Thyroid gland (tissue), 4 donors: ENCODE results near the gene ACLY. TPM values are rescaled to one million over a fixed set of nuclear protein-coding genes. Genes with fewer than 3 reads are reported as not detected.

Experiments
- DNase-seq, 2 donors: peaks; one replicate each; pipeline ENCODE4 v3.0.0-alpha.2; 2019
- H3K27ac ChIP-seq, 3 donors: fragments of 200-600 bp; sonication (generic); 1 replicate in 2 of 3; 2 replicates in 1 of 3; pipeline ENCODE4 v1.5.1; 2016 to 2019; ENCODE audit warnings: mild to moderate bottlenecking in 1 of 3, moderate library complexity in 1 of 3
- H3K27me3 ChIP-seq: fragments of 200-600 bp; sonication (generic); one replicate; pipeline ENCODE4 v1.5.1; 2019
- H3K36me3 ChIP-seq, 2 donors: fragments of 200-600 bp; sonication (generic); one replicate each; pipeline ENCODE4 v1.5.1; 2016 to 2019
- H3K4me1 ChIP-seq, 2 donors: fragments of 200-600 bp; sonication (generic); one replicate each; pipeline ENCODE4 v1.5.1; 2017 to 2019
- H3K4me3 ChIP-seq, 3 donors: fragments of 200-600 bp; sonication (generic); replicated peaks in 1 of 3; 1 replicate in 2 of 3; 2 replicates in 1 of 3; pipeline ENCODE4 v1.5.1; 2016; ENCODE audit warnings: mild to moderate bottlenecking in 1 of 3
- H3K9me3 ChIP-seq: fragments of 200-600 bp; sonication (generic); one replicate; pipeline ENCODE4 v1.5.1; 2017
- POLR2A ChIP-seq, 2 donors: fragments of 450-650 bp; IDR thresholded peaks; one replicate each; pipeline ENCODE4 v1.6.1; 2017; ENCODE audit warnings: antibody characterized with exemption in 2 of 2, mild to moderate bottlenecking in 2 of 2, moderate library complexity in 1 of 2
- WGBS, 2 donors: methylation state at CpG; one replicate each; pipeline ENCODE4 v1.1.5; 2017; 5-methylcytosine and 5-hydroxymethylcytosine counted together
- intact Hi-C: fragments of 100-400 bp; cut with DNase I; formaldehyde crosslinking; loops from one replicate; pipeline ENCODE4 v1.15.1; 2023
- total RNA-seq, 4 donors: library from RNA; depleted of rRNA; stranded (reverse); fragments of >200 nt; gene quantifications; one replicate each; pipeline ENCODE4 v1.2.3, GENCODE V29; 2016
- TF ChIP-seq, protein P1 (sequence below), 6 experiments: fragments of 200-600 bp in 3 of 6; fragments of 450-650 bp in 3 of 6; sonication (generic) in 3 of 6; IDR thresholded peaks; one replicate each; pipeline ENCODE4 v1.5.1; 2016 to 2019; ENCODE audit warnings: antibody characterized with exemption in 6 of 6, mild to moderate bottlenecking in 2 of 6, inconsistent platforms in 1 of 6, moderate library complexity in 1 of 6

ACLY gene
- total RNA-seq, 4 donors from 2014 or later = 62.6 to 85.2 (median 78.8) TPM

DNA sequence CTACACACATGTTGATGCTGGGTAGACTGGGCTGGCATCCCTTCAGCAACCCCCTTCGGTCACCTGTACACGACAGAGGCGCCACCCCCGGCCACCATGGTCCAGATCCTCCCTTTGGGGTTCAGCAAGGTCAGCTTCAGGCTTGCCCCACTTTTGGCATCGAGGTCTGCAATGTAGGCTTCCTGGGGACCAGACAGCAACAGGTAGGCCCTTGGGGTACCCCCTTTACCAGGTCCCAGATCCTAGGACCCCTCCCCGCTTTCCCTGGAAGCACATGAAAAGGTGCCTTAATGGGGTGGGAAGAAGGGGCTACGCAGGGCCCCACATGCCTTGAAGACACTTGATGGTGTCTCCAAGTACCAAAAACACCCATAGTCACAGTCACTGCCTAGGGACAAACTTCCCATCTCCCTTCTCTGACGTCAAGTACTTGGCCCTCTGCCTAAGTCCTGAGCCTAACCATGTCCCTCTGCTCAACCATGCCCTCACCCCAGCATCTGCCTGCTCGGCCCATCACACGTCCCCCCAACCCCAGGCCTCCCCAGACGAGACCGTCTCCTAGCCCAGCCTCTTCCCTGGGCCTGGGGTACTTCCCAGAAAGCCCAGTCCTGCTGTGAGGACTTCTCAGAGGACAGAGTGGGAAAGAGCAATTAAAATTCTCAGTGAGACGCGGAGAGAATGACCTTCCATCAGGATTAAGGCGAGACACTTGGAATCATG, 12.1 kb downstream of the ACLY start:
- Histone ChIP-seq H3K9me3 (no peaks in the 10 kb centered on the region), H3K27me3 (no peaks in the 10 kb centered on the region), H3K4me1 (peaks cover 0 to 16% of the 10 kb centered on the region in 2 donors), H3K4me3 (no peak overlapping the region), H3K27ac (peak overlapping the region in 1 of 3 donors; percentile 28), H3K36me3 (peaks cover 64 to 65% of the 10 kb centered on the region in 2 donors)
- intact Hi-C loops = no loop called here
- DNase-seq = peak; percentile 12 to 14
- 78 to 86% methylated on average over 9 to 15 of the region's 15 CpGs for WGBS, 2 donors
- no peak for TF ChIP-seq POLR2A (IDR thresholded peaks at IDR 0.05)
- TF ChIP-seq, protein P1, sequence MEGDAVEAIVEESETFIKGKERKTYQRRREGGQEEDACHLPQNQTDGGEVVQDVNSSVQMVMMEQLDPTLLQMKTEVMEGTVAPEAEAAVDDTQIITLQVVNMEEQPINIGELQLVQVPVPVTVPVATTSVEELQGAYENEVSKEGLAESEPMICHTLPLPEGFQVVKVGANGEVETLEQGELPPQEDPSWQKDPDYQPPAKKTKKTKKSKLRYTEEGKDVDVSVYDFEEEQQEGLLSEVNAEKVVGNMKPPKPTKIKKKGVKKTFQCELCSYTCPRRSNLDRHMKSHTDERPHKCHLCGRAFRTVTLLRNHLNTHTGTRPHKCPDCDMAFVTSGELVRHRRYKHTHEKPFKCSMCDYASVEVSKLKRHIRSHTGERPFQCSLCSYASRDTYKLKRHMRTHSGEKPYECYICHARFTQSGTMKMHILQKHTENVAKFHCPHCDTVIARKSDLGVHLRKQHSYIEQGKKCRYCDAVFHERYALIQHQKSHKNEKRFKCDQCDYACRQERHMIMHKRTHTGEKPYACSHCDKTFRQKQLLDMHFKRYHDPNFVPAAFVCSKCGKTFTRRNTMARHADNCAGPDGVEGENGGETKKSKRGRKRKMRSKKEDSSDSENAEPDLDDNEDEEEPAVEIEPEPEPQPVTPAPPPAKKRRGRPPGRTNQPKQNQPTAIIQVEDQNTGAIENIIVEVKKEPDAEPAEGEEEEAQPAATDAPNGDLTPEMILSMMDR (IDR thresholded peaks at IDR 0.05) = no peak

- peaks cover 0 to 16% of the 10 kb centered on the region in 2 donors for H3K4me1 ChIP-seq
- WGBS, 2 donors = 91 to 100% methylated on average over 4 of the region's 4 CpGs
- H3K4me3 ChIP-seq = no peak overlapping the region
- H3K27me3 ChIP-seq = no peaks in the 10 kb centered on the region
- intact Hi-C loops = no loop called here
- H3K27ac ChIP-seq = no peak overlapping the region
- TF ChIP-seq POLR2A (IDR thresholded peaks at IDR 0.05) = no peak
- H3K9me3 ChIP-seq = no peaks in the 10 kb centered on the region
- no peak for DNase-seq
- peaks cover 55 to 63% of the 10 kb centered on the region in 2 donors for H3K36me3 ChIP-seq
Measured at GRCh38 chr17:41905172-41905571, 13.6 kb downstream of the ACLY start.

- no peak overlapping the region for H3K4me3 ChIP-seq
- DNase-seq = no peak
- peaks cover 0 to 16% of the 10 kb centered on the region in 2 donors for H3K4me1 ChIP-seq
- no peaks in the 10 kb centered on the region for H3K27me3 ChIP-seq
- peaks cover 48 to 54% of the 10 kb centered on the region in 2 donors for H3K36me3 ChIP-seq
- H3K9me3 ChIP-seq = no peaks in the 10 kb centered on the region
- TF ChIP-seq, protein P1 (IDR thresholded peaks at IDR 0.05) = no peak
- TF ChIP-seq POLR2A (IDR thresholded peaks at IDR 0.05) = no peak
- 91% methylated on average over 7 of the region's 7 CpGs for WGBS, 2 donors
- H3K27ac ChIP-seq = no peak overlapping the region
- intact Hi-C loops = no loop called here
Measured at GRCh38 chr17:41904242-41904841, 14.4 kb downstream of the ACLY start.

GRCh38 chr17:41901646-41902045, 17.1 kb downstream of the ACLY start:
- H3K36me3 ChIP-seq = peaks cover 39 to 63% of the 10 kb centered on the region in 2 donors
- intact Hi-C loops = no loop called here
- WGBS, 2 donors = 87% methylated on average over 11 of the region's 11 CpGs
- no peak overlapping the region for H3K4me3 ChIP-seq
- H3K4me1 ChIP-seq = peaks cover 0 to 3% of the 10 kb centered on the region in 2 donors
- no peaks in the 10 kb centered on the region for H3K27me3 ChIP-seq
- TF ChIP-seq, protein P1 (IDR thresholded peaks at IDR 0.05) = no peak
- TF ChIP-seq POLR2A (IDR thresholded peaks at IDR 0.05) = no peak
- H3K27ac ChIP-seq = no peak overlapping the region
- H3K9me3 ChIP-seq = no peaks in the 10 kb centered on the region
- DNase-seq = no peak

DNA sequence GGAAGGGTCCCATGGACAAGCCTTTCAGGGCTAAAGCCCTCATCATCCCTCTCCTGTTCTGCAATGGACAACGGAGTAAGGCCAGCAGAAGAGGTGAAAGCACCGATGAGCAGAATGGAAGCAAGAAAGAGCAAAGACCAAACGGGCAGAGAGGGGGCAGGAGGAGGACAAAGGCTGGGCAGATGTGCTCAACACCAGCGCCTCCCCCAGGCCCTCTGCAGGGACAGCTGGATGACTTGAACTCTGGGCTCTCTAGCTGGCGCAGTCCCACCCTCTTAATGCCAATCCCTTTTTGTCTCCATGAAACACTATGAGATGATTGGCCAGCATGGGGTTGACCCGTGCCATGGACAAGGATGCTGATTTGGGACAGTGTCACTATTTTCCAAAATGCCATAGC, 22.0 kb downstream of the ACLY start:
- WGBS, 2 donors = 94 to 95% methylated on average over 6 of the region's 6 CpGs
- intact Hi-C loops = no loop called here

More for the DNA sequence above, 22.0 kb downstream of the ACLY start:
- H3K9me3 ChIP-seq = no peaks in the 10 kb centered on the region
- H3K27ac ChIP-seq = no peak overlapping the region
- H3K4me3 ChIP-seq = no peak overlapping the region
- TF ChIP-seq, protein P1 (IDR thresholded peaks at IDR 0.05) = no peak
- TF ChIP-seq POLR2A (IDR thresholded peaks at IDR 0.05) = no peak
- H3K27me3 ChIP-seq = no peaks in the 10 kb centered on the region
- peaks cover 5% of the 10 kb centered on the region in 2 donors for H3K4me1 ChIP-seq
- no peak for DNase-seq
- peaks cover 37 to 63% of the 10 kb centered on the region in 2 donors for H3K36me3 ChIP-seq
